Activated CD8-positive, alpha-beta T cell treated with anti-CD3 and anti-CD28 coated beads, Interleukin-2, amount 10 ng/mL, durations not matched to agents 7 days and 5 days (primary cell): ENCODE results near the gene ZNF500. TPM values are rescaled to one million over a fixed set of nuclear protein-coding genes. Genes with fewer than 3 reads are reported as not detected.
A peak's percentile ranks its signal among the peaks of the same experiment; 100 is the strongest.

Source experiments
- ATAC-seq: fragments of 150-1000 bp; cut with Tn5 transposase; one replicate; pipeline ENCODE4 v1.10.0; 2021; ENCODE audit warnings: moderate library complexity
- CTCF ChIA-PET: fragments of 350-600 bp; sonication (Branson Sonifier 250); formaldehyde crosslinking; loops from one replicate; lab custom pipeline; 2021; ENCODE audit warnings: antibody characterized with exemption; lab: Charles Lee
- POLR2A ChIA-PET: fragments of 350-600 bp; sonication (Branson Sonifier 250); formaldehyde crosslinking; loops from one replicate; lab custom pipeline; 2021; ENCODE audit warnings: antibody characterized with exemption; lab: Charles Lee
- DNase-seq: peaks from one replicate; pipeline ENCODE4 v3.0.0-alpha.2; 2020
- H3K27ac Mint-ChIP-seq: one replicate; pipeline ENCODE4 v1.8.0; 2021; ENCODE audit warnings: mild to moderate bottlenecking, mixed read lengths
- H3K27me3 Mint-ChIP-seq: one replicate; pipeline ENCODE4 v1.8.0; 2021; ENCODE audit warnings: low read depth, mixed read lengths
- H3K36me3 Mint-ChIP-seq: one replicate; pipeline ENCODE4 v1.8.0; 2021; ENCODE audit warnings: low read depth, mixed read lengths
- H3K4me1 Mint-ChIP-seq: one replicate; pipeline ENCODE4 v1.8.0; 2021; ENCODE audit warnings: low read depth, mixed read lengths
- H3K4me3 Mint-ChIP-seq: one replicate; pipeline ENCODE4 v1.8.0; 2021; ENCODE audit warnings: mild to moderate bottlenecking, mixed read lengths
- H3K9me3 Mint-ChIP-seq: one replicate; pipeline ENCODE4 v1.8.0; 2022; ENCODE audit warnings: mixed read lengths; ENCODE audit not compliant: insufficient read depth
- total RNA-seq, 2 experiments: library from RNA; stranded (reverse); gene quantifications; one replicate each; pipeline ENCODE4 v1.2.3, GENCODE V29; 2021

The ZNF500 gene
- total RNA-seq, 2 experiments from 2014 or later = 14.0 to 14.9 TPM

- DNase-seq (peak; percentile 90), ATAC-seq (peak; percentile 93)
- Mint-ChIP-seq H3K36me3 (peaks cover 20% of the 10 kb centered on the region), H3K4me3 (peak overlapping the region; percentile 83), H3K9me3 (no peaks in the 10 kb centered on the region), H3K27ac (peak overlapping the region; percentile 78), H3K27me3 (no peaks in the 10 kb centered on the region), H3K4me1 (peaks cover 26% of the 10 kb centered on the region)
- CTCF ChIA-PET = interaction anchor here (1.0 to 1.6 kb wide), 5 partner anchors 14 to 179 kb away, joined by 3 to 4 read pairs (median 3); partner anchors contain the start of genes ANKS3, DNAAF8 and MGRN1
- POLR2A ChIA-PET = interaction anchor here (0.6 to 2.9 kb wide), 5 partner anchors 9 to 195 kb away, joined by 3 to 11 read pairs (median 3); partner anchors contain the start of genes GLYR1, UBN1 and ZNF500
These were observed 35.8 kb upstream of the ZNF500 start for GRCh38 chr16:4802659-4803287.

GRCh38 chr16:4801962-4802658 is 35.1 kb upstream of the ZNF500 start, which contains the start of gene ROGDI:
Gene ROGDI, minus strand, starts transcription at chr16:4802633. Its CDS starts 62 bp downstream, at chr16:4802571.
- DNase-seq = peak; percentile 90
- ChIA-PET POLR2A (interaction anchor here (0.6 to 2.9 kb wide), 4 partner anchors 25 to 195 kb away, joined by 3 to 11 read pairs (median 4); partner anchors contain the start of genes GLYR1, UBN1 and ZNF500), CTCF (interaction anchor here (1.0 to 1.6 kb wide), 5 partner anchors 14 to 178 kb away, joined by 3 to 4 read pairs (median 3); partner anchors contain the start of genes ANKS3, DNAAF8 and MGRN1)
- Mint-ChIP-seq H3K36me3 (peaks cover 13% of the 10 kb centered on the region), H3K9me3 (no peaks in the 10 kb centered on the region), H3K4me1 (peaks cover 26% of the 10 kb centered on the region), H3K27ac (peak within 1 kb of the TSS; percentile 78), H3K4me3 (peak within 1 kb of the TSS; percentile 83), H3K27me3 (no peaks in the 10 kb centered on the region)
- peak; percentile 79 for ATAC-seq

- POLR2A ChIA-PET = interaction anchor here (1.7 to 2.9 kb wide), 2 partner anchors 34 to 46 kb away, joined by 5 to 11 read pairs; partner anchors contain the start of genes GLYR1, UBN1 and ZNF500
- CTCF ChIA-PET = interaction anchor here (1.5 to 1.6 kb wide), 3 partner anchors 67 to 137 kb away, joined by 3 to 4 read pairs (median 3); partner anchors contain the start of genes ANKS3 and DNAAF8
- Mint-ChIP-seq H3K4me1 (peaks cover 26% of the 10 kb centered on the region), H3K9me3 (no peaks in the 10 kb centered on the region), H3K27me3 (no peaks in the 10 kb centered on the region), H3K36me3 (peaks cover 11% of the 10 kb centered on the region), H3K27ac (peak overlapping the region; percentile 46), H3K4me3 (peak overlapping the region; percentile 78)
- no peak for DNase-seq
- ATAC-seq = no peak
These were observed 34.3 kb upstream of the ZNF500 start for GRCh38 chr16:4801051-4801961.

GRCh38 chr16:4800290-4801041 is 33.5 kb upstream of the ZNF500 start:
- H3K4me1 Mint-ChIP-seq = peaks cover 26% of the 10 kb centered on the region
- H3K36me3 Mint-ChIP-seq = peaks cover 9% of the 10 kb centered on the region
- ChIA-PET CTCF (no interaction called here), POLR2A (interaction anchor here (2.9 kb wide), 1 partner anchor 33 kb away, joined by 11 read pairs; the partner anchor contains the start of gene ZNF500)
- ATAC-seq (no peak), DNase-seq (no peak)
- H3K27ac Mint-ChIP-seq = peak overlapping the region; percentile 39
- H3K27me3 Mint-ChIP-seq = no peaks in the 10 kb centered on the region
- H3K9me3 Mint-ChIP-seq = no peaks in the 10 kb centered on the region
- H3K4me3 Mint-ChIP-seq = peak overlapping the region; percentile 34

- Mint-ChIP-seq H3K4me1 (peaks cover 26% of the 10 kb centered on the region), H3K27me3 (no peaks in the 10 kb centered on the region), H3K27ac (peak overlapping the region; percentile 25), H3K4me3 (no peak overlapping the region), H3K36me3 (peaks cover 4% of the 10 kb centered on the region), H3K9me3 (no peaks in the 10 kb centered on the region)
- ChIA-PET CTCF (no interaction called here), POLR2A (no interaction called here)
- no peak for ATAC-seq
- DNase-seq = no peak
These were observed 32.4 kb upstream of the ZNF500 start for GRCh38 chr16:4799171-4799855.

- no peak overlapping the region for H3K4me3 Mint-ChIP-seq
- H3K27ac Mint-ChIP-seq = peak overlapping the region; percentile 25
- ATAC-seq (no peak), DNase-seq (no peak)
- ChIA-PET POLR2A (no interaction called here), CTCF (no interaction called here)
- H3K27me3 Mint-ChIP-seq = no peaks in the 10 kb centered on the region
- no peaks in the 10 kb centered on the region for H3K36me3 Mint-ChIP-seq
- no peaks in the 10 kb centered on the region for H3K9me3 Mint-ChIP-seq
- H3K4me1 Mint-ChIP-seq = peaks cover 22% of the 10 kb centered on the region
These were observed 31.5 kb upstream of the ZNF500 start for GRCh38 chr16:4798456-4798855.

GRCh38 chr16:4797805-4798252 is 30.9 kb upstream of the ZNF500 start:
- ATAC-seq (no peak), DNase-seq (no peak)
- ChIA-PET CTCF (no interaction called here), POLR2A (no interaction called here)
- H3K36me3 Mint-ChIP-seq = no peaks in the 10 kb centered on the region
- no peaks in the 10 kb centered on the region for H3K9me3 Mint-ChIP-seq
- no peaks in the 10 kb centered on the region for H3K27me3 Mint-ChIP-seq
- peaks cover 16% of the 10 kb centered on the region for H3K4me1 Mint-ChIP-seq
- no peak overlapping the region for H3K4me3 Mint-ChIP-seq
- H3K27ac Mint-ChIP-seq = no peak overlapping the region

GRCh38 chr16:4796982-4797804 is 30.2 kb upstream of the ZNF500 start:
- no peak for DNase-seq
- Mint-ChIP-seq H3K36me3 (no peaks in the 10 kb centered on the region), H3K27ac (no peak overlapping the region), H3K27me3 (no peaks in the 10 kb centered on the region), H3K9me3 (no peaks in the 10 kb centered on the region), H3K4me1 (peaks cover 16% of the 10 kb centered on the region), H3K4me3 (no peak overlapping the region)
- no peak for ATAC-seq
- POLR2A ChIA-PET = no interaction called here
- CTCF ChIA-PET = no interaction called here

- POLR2A ChIA-PET = no interaction called here
- no peaks in the 10 kb centered on the region for H3K9me3 Mint-ChIP-seq
- H3K27ac Mint-ChIP-seq = no peak overlapping the region
- H3K36me3 Mint-ChIP-seq = no peaks in the 10 kb centered on the region
- DNase-seq = no peak
- no peak for ATAC-seq
- no peaks in the 10 kb centered on the region for H3K27me3 Mint-ChIP-seq
- no peak overlapping the region for H3K4me3 Mint-ChIP-seq
- CTCF ChIA-PET = no interaction called here
- peaks cover 12% of the 10 kb centered on the region for H3K4me1 Mint-ChIP-seq
These were observed 29.0 kb upstream of the ZNF500 start for GRCh38 chr16:4795828-4796572.
